HG03097 (cell line): ENCODE measurements around the gene F2RL3.

Experiments used
- ATAC-seq: cut with Tn5 transposase; IDR thresholded peaks from one replicate; pipeline ENCODE4 v1.9.1; 2021; ENCODE audit not compliant: unreplicated experiment, low FRiP score

The F2RL3 gene

GRCh38 chr19:16888629-16889365 is at the start of gene F2RL3:
TSS of gene F2RL3 (plus strand) at chr19:16888999. CDS start at chr19:16889190, 191 bp downstream.
- no peak for ATAC-seq

GRCh38 chr19:16841391-16841926 is 47.3 kb upstream of the F2RL3 start:
- no peak for ATAC-seq

DNA sequence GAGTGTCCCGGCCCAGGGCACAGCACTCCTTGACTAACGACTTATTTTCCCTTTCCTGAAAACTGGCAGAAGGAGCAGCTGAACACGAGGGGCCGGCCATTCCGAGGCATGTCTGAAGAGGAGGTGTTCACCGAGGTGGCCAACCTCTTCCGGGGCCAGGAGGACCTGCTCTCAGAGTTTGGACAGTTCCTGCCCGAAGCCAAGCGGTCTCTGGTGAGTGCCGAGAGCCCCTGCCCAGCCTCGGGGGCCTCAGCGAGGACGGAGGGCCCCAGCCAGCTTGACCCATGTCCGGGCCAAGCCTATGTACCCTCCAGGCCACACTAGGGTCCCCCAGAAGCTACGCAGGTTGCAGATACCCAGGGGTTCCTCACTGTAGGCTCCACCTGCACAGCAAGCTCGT is 41.9 kb upstream of the F2RL3 start:
- no peak for ATAC-seq

GRCh38 chr19:16847430-16847829 is 41.4 kb upstream of the F2RL3 start:
- ATAC-seq: no peak

GRCh38 chr19:16849168-16849567 is 39.6 kb upstream of the F2RL3 start:
- ATAC-seq: no peak

GRCh38 chr19:16850133-16850532 is 38.7 kb upstream of the F2RL3 start:
- no peak for ATAC-seq

DNA sequence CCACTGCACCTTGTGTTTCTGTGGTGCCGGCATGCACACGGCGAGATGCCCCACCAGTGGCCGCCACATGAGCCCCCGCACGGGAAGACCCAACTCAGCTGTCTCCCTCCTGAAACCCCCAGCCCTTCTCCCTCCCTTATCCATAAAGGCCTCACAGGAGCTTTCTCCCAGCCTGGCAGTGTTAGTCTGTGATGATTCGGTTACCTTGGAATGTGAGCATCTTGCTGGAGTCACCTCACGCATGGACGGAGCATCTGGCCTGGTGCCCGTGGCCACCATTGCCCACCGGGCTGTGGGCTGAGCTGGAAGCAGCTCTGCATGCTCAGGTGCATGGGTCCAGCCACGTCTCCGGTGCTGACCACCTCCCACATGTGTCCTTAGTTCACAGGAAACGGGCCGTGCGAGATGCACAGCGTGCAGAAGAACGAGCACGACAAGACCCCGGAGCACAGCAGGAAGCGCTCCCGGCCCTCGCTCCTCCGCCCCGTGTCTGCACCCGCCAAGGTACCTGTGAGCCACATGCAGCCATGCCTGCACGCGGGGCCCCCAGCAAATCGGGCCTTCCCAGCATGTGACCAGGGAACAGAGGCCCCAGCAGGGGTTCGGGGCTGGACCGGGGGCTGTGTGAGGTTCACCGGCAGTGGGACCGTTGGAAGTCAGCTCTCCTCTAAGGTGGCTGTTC is 37.6 kb upstream of the F2RL3 start:
- no peak for ATAC-seq

- ATAC-seq: no peak
Measured at GRCh38 chr19:16853066-16853465, 35.7 kb upstream of the F2RL3 start.

DNA sequence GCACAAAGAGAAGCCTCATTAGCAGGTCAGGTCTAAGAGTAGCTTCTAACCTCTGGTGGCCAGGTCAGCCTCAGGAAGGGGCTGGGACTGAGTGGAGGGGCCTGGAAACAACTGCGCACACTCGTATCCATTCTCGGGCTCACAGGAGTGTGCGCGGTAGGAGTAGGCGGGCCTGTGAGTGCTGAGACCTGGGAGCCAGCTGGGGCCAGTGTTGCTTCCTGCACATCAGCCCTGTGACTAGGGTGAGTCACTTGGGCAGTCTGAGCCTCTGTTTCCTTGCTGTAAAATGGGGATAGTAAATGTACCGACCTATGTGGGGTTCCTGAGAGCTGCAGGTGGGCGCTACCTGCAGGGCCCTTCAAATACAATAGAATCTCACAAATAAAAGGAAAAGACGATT is 32.7 kb upstream of the F2RL3 start:
- no peak for ATAC-seq

DNA sequence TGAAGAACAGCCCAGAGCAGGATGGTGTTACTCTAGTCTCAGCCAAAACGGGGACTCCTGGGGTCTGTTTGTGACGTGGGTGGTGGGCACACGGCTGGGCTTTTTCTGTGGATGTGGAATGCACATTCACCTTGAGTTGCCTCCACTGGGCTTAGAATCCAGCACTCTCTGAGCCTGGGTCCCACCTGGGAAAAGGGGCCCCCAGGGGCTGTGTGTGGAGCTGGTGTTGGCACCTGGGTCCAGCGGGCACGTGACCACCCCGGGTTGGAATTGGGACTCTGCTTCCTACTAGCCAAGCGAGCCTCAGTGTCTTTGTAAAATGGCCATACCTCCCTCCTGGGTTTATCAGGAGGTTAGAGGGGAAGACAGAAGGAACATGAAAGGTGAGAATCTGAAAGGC is 29.2 kb upstream of the F2RL3 start:
- no peak for ATAC-seq

DNA sequence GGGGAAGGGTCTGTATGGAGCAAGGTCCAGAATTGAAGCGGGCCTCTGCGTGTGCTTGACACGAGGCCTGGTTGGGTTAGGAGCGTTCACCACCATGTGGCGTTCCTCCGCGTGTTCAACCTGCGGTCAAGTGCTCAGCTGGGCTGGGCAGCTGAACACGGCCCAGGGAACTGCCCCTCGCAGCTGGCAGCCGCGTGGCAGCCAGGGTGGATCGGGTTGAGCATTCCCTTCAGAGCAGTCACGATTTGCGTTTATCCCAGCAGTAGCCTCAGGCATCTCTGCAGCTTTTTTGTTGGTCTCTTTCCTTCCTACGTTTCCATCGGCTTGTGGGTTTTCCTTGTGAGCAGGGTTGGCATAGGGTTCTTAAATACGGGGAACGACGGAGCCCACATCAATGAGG is 28.7 kb upstream of the F2RL3 start:
- no peak for ATAC-seq

DNA sequence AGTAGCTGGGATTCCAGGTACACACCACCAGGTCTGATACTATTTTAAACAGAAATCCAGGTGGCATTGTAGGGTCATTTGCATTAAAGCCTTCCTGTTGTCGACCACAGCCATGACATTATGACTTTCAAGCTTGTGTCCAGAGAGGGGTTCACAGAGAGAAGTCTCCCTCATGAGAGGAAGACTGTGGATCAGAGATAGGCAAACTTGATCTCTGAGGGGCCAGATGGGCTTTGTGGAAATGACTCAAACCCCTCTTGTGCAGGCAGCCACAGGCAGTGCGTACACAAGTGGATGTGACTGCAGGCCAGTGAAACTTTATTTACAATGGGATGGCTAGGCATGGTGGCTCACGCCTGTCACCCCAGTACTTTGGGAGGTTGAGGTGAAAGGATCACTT is 27.8 kb upstream of the F2RL3 start:
- no peak for ATAC-seq

- ATAC-seq: no peak
Measured at GRCh38 chr19:16861834-16862233, 27.0 kb upstream of the F2RL3 start.

DNA sequence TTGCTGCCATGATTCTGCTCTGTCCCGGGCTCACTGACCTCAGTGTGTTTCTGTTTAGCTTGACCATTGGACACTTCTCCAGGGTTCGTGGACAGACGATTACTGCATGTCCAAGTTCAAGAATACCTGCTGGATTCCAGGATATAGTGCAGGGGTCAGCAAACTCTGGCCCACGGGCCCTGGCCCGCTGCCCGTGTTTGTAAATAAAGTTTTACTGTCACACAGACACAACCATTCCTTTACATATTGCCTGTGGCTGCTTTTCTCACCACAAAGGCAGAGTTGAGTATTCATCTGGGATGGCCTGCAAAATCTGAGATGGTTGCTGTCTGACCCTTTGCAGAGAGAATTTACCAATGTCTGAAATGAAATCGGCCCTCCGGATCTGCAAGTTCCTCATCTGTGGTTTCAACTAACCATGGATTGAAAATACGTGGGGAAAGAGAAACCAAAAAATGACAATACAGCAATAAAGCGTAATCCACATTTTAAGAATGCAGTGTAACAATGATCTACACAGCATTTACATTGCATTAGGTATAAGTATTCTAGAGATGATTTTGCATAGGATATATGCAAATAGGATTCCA is 25.9 kb upstream of the F2RL3 start:
- no peak for ATAC-seq

DNA sequence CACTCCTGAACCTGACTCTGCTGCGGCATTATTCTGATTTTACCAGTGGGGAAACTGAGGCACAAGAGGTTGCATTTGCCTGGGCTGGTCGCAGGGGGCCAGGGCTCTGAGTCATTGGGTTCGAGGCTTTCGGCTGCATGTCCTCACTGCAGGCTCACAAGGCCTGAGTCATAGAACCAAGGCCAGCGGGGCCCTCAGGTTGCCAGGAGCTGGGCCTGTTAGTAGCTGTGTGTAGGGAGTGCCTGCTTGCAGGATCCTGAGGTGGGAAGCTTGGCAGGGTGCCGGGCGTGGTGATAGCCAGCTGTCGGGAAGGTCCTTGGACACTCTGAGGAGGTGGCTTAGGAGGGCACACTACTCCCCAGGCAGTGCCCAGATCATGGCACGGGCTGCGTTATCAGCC is 21.6 kb upstream of the F2RL3 start:
- no peak for ATAC-seq

GRCh38 chr19:16868423-16869130 is 20.2 kb upstream of the F2RL3 start:
- ATAC-seq: no peak

DNA sequence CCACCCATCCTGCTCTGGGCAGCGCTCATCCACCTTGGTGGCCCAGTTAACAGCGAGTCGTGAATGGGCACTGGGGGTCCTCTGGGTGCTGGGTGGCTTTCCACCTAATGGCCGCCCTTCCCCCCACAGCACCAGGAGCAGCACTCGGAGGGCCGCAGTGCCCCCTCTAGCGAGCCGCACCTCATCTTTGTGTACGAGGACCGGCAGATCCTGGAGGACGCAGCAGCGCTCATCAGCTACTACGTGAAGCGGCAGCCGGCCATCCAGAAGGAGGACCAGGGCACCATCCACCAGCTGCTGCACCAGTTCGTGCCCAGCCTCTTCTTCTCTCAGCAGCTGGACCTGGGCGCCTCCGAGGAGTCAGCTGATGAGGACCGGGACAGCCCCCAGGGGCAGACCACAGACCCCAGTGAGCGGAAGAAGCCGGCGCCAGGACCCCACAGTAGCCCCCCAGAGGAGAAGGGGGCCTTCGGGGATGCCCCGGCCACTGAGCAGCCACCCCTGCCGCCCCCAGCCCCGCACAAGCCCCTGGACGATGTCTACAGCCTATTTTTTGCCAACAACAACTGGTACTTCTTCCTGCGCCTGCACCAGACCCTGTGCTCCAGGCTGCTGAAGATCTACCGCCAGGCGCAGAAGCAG is 19.3 kb upstream of the F2RL3 start:
- ATAC-seq: no peak

- ATAC-seq: no peak
Measured at GRCh38 chr19:16871871-16872270, 16.9 kb upstream of the F2RL3 start.

DNA sequence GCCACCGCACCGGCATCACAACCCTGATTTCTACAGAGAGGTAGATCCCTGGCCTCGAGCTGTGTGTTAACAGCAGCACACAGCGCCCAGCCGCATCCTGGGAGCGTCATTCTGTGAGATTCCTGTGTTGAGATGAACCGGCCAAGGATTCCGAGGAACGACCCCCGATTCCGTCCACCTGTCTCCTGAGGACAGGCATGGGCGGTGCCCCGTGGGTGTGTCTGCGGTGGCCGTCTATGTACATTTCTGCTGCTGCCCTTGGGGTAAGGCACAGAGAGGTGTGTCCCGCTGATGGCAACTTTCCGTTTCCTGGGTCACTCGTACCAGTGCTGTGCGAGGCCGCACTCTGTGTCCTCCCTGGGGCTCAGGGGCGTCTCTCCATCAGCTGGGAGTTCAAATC is 16.1 kb upstream of the F2RL3 start:
- ATAC-seq: no peak

DNA sequence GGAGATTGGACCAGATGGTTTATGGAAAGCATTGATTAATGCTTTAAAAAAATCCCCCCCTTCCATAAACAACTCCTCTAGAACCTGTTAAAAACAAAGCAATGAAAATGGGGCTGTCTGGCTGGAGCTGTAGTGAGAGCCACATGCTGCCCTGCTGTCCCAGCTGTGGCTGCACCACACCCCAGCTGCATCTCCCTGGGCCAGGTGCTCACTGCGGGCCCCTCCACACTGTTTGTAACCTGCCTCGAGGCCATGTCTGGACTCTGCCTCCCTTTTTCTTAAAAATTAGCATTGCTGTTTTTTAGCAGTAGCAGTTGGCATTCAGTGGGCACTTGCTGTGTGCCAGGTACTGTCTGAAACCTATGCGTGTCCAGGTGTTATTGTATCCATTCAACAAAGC is 15.2 kb upstream of the F2RL3 start:
- no peak for ATAC-seq
